H9 (cell line): Measurements from ENCODE around the gene ZNF415. TPM values are rescaled to one million over a fixed set of nuclear protein-coding genes. Genes with fewer than 3 reads are reported as not detected.

Experiments used
- DNase-seq: peaks from one replicate; pipeline ENCODE4 v3.0.0-alpha.2; 2017
- H2AFZ ChIP-seq: one replicate; pipeline ENCODE4 v1.6.1; 2013; ENCODE audit warnings: mild to moderate bottlenecking, low read length, control low read depth, moderate library complexity
- H2AK5ac ChIP-seq: 2 replicates; pipeline ENCODE4 v1.6.1; 2013; ENCODE audit warnings: low read length, control low read depth, mixed read lengths; ENCODE audit not compliant: insufficient read length
- H2BK120ac ChIP-seq: one replicate; pipeline ENCODE4 v1.6.1; 2013; ENCODE audit warnings: low read depth, mild to moderate bottlenecking, low read length, control low read depth, inconsistent platforms; ENCODE audit not compliant: poor library complexity, severe bottlenecking
- H2BK12ac ChIP-seq: 2 replicates; pipeline ENCODE4 v1.6.1; 2013; ENCODE audit warnings: low read length, control low read depth, mixed read lengths, low read depth; ENCODE audit not compliant: insufficient read length
- H2BK15ac ChIP-seq: 2 replicates; pipeline ENCODE4 v1.6.1; 2013; ENCODE audit warnings: low read depth, low read length, control low read depth
- H2BK20ac ChIP-seq: one replicate; pipeline ENCODE4 v1.6.1; 2013; ENCODE audit warnings: low read depth, mild to moderate bottlenecking, low read length, control low read depth, inconsistent platforms; ENCODE audit not compliant: poor library complexity, severe bottlenecking
- H2BK5ac ChIP-seq: 2 replicates; pipeline ENCODE4 v1.6.1; 2013; ENCODE audit warnings: low read length, control low read depth, mixed read lengths; ENCODE audit not compliant: insufficient read length
- H3K14ac ChIP-seq: 2 replicates; pipeline ENCODE4 v1.6.1; 2013; ENCODE audit warnings: low read length, control low read depth; ENCODE audit not compliant: insufficient read depth
- H3K18ac ChIP-seq: 2 replicates; pipeline ENCODE4 v1.6.1; 2013; ENCODE audit warnings: low read depth, mild to moderate bottlenecking, mixed read lengths, low read length, control low read depth; ENCODE audit not compliant: insufficient read length
- H3K23ac ChIP-seq: 2 replicates; pipeline ENCODE4 v1.6.1; 2013; ENCODE audit warnings: low read length, control low read depth, mixed read lengths, low read depth; ENCODE audit not compliant: insufficient read length
- H3K23me2 ChIP-seq: 2 replicates; pipeline ENCODE4 v1.6.1; 2013; ENCODE audit warnings: low read depth, mild to moderate bottlenecking, mixed read lengths, low read length, control low read depth; ENCODE audit not compliant: insufficient read length, poor library complexity, severe bottlenecking
- H3K27ac ChIP-seq: 2 replicates; pipeline ENCODE4 v1.5.1; 2013; ENCODE audit warnings: low read length, control low read depth, mixed read lengths, low read depth; ENCODE audit not compliant: insufficient read length
- H3K27me3 ChIP-seq: 2 replicates; pipeline ENCODE4 v1.6.1; 2013; ENCODE audit warnings: low read length, control low read depth, inconsistent platforms; ENCODE audit not compliant: insufficient read depth
- H3K4ac ChIP-seq: 2 replicates; pipeline ENCODE4 v1.6.1; 2013; ENCODE audit warnings: low read depth, mild to moderate bottlenecking, control low read depth, inconsistent platforms, low read length, moderate library complexity
- H3K4me1 ChIP-seq: 2 replicates; pipeline ENCODE4 v1.6.1; 2013; ENCODE audit warnings: low read length, control low read depth, inconsistent platforms; ENCODE audit not compliant: insufficient read depth
- H3K4me2 ChIP-seq: 2 replicates; pipeline ENCODE4 v1.6.1; 2013; ENCODE audit warnings: low read length, control low read depth, mixed read lengths; ENCODE audit not compliant: insufficient read length, insufficient read depth
- H3K56ac ChIP-seq: 2 replicates; pipeline ENCODE4 v1.6.1; 2013; ENCODE audit warnings: low read depth, mild to moderate bottlenecking, mixed read lengths, low read length, control low read depth; ENCODE audit not compliant: insufficient read length
- H3K79me1 ChIP-seq: 2 replicates; pipeline ENCODE4 v1.6.1; 2013; ENCODE audit warnings: low read depth, mild to moderate bottlenecking, moderate library complexity, low read length, control low read depth, inconsistent platforms; ENCODE audit not compliant: insufficient read depth, poor library complexity, severe bottlenecking
- H3K79me2 ChIP-seq: 2 replicates; pipeline ENCODE4 v1.6.1; 2013; ENCODE audit warnings: low read length, control low read depth, inconsistent platforms; ENCODE audit not compliant: insufficient read depth
- H3K9ac ChIP-seq: 2 replicates; pipeline ENCODE4 v1.6.1; 2013; ENCODE audit warnings: low read length, control low read depth, mixed read lengths; ENCODE audit not compliant: insufficient read length; ENCODE audit errors: extremely low read depth
- H3K9me3 ChIP-seq: one replicate; pipeline ENCODE4 v1.6.1; 2013; ENCODE audit warnings: low read depth, low read length, inconsistent platforms; ENCODE audit not compliant: control insufficient read depth
- H3T11ph ChIP-seq: one replicate; pipeline ENCODE4 v1.6.1; 2013; ENCODE audit warnings: mild to moderate bottlenecking, low read length, control low read depth, inconsistent platforms
- H4K20me1 ChIP-seq: one replicate; pipeline ENCODE4 v1.6.1; 2013; ENCODE audit not compliant: control insufficient read depth, insufficient read length, insufficient read depth
- H4K5ac ChIP-seq: 2 replicates; pipeline ENCODE4 v1.6.1; 2013; ENCODE audit warnings: low read depth, mild to moderate bottlenecking, mixed read lengths, low read length, control low read depth; ENCODE audit not compliant: insufficient read length
- H4K8ac ChIP-seq: replicated peaks from 2 replicates; pipeline ENCODE4 v1.6.1; 2013; ENCODE audit warnings: low read length, control low read depth, mixed read lengths, low read depth; ENCODE audit not compliant: insufficient read length
- H4K91ac ChIP-seq: 2 replicates; pipeline ENCODE4 v1.6.1; 2013; ENCODE audit warnings: low read depth, mild to moderate bottlenecking, moderate library complexity, mixed read lengths, low read length, control low read depth; ENCODE audit not compliant: insufficient read length
- H3K27ac Mint-ChIP-seq, 3 experiments: 2 replicates in 2 of 3; 3 replicates in 1 of 3; pipeline ENCODE4 v1.8.0; 2020 to 2021; ENCODE audit warnings: mixed read lengths in 3 of 3, mild to moderate bottlenecking in 1 of 3, moderate library complexity in 1 of 3
- H3K27me3 Mint-ChIP-seq: 2 replicates; pipeline ENCODE4 v1.8.0; 2021; ENCODE audit warnings: low read depth, mild to moderate bottlenecking, moderate library complexity, mixed read lengths
- H3K36me3 Mint-ChIP-seq, 3 experiments: 2 replicates in 2 of 3; 3 replicates in 1 of 3; pipeline ENCODE4 v1.8.0; 2020 to 2021; ENCODE audit warnings: low read depth in 3 of 3, mixed read lengths in 3 of 3; ENCODE audit not compliant: insufficient read depth in 1 of 3
- H3K4me1 Mint-ChIP-seq, 2 experiments: 2 replicates each; pipeline ENCODE4 v1.8.0; 2020; ENCODE audit warnings: mixed read lengths in 2 of 2
- H3K4me3 Mint-ChIP-seq, 2 experiments: 2 replicates in 1 of 2; 3 replicates in 1 of 2; pipeline ENCODE4 v1.8.0; 2020 to 2021; ENCODE audit warnings: mild to moderate bottlenecking in 2 of 2, mixed read lengths in 2 of 2, moderate library complexity in 1 of 2
- H3K9me3 Mint-ChIP-seq, 2 experiments: 2 replicates in 1 of 2; 3 replicates in 1 of 2; pipeline ENCODE4 v1.8.0; 2020; ENCODE audit warnings: mild to moderate bottlenecking in 2 of 2, mixed read lengths in 2 of 2, moderate library complexity in 1 of 2
- WGBS: extraction: QIAGEN DNeasy Blood & Tissue Kit; methylation state at CpG from one replicate; pipeline ENCODE4 v1.1.7; 2013; ENCODE audit warnings: missing lambda C conversion rate, low lambda C conversion rate, mixed read lengths; ENCODE audit not compliant: insufficient read length; ENCODE audit errors: extremely low coverage; 5-methylcytosine and 5-hydroxymethylcytosine counted together
- total RNA-seq: library from RNA; stranded (reverse); gene quantifications from 2 replicates; pipeline ENCODE4 v1.2.1, GENCODE V29; 2021
- TF ChIP-seq, protein P1 (sequence below): fragments of 200-600 bp; sonication (generic); conservative IDR thresholded peaks from 3 replicates; pipeline ENCODE4 v1.8.0; 2021; ENCODE audit warnings: antibody characterized with exemption, mild to moderate bottlenecking

Gene ZNF415
- total RNA-seq, 1 experiment from 2014 or later, result 12.3 TPM

DNA sequence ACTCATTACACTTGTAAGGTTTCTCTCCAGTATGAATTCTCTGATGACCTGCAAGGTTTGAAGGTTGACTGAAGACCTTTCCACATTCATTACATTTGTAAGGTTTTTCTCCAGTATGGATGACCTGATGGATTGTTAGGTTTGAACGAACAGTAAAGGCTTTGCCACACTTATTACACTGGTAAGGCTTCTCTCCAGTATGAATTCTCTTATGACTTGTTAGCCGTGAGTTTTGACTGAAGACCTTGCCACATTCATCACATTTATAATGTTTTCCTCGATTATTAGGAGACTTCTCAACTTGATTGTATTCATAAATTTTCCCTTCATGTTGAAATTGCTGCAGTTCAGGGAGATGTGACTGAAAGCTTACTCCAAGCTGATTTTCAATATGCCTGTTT, 33.0 kb upstream of the ZNF415 start:
- H4K91ac ChIP-seq, result no peak overlapping the region
- no peak overlapping the region for H2AK5ac ChIP-seq
- H3K18ac ChIP-seq, result no peak overlapping the region
- H3K79me1 ChIP-seq, result no peaks in the 10 kb centered on the region
- Mint-ChIP-seq H3K27ac (no peak overlapping the region), H3K36me3 (peaks cover 21 to 40% (median 29%) of the 10 kb centered on the region in 3 experiments), H3K4me3 (no peak overlapping the region), H3K27me3 (peaks cover 6% of the 10 kb centered on the region), H3K9me3 (peaks cover 69 to 72% of the 10 kb centered on the region in 2 experiments), H3K4me1 (no peaks in the 10 kb centered on the region)
- peaks cover 25% of the 10 kb centered on the region for H3K9me3 ChIP-seq
- H2AFZ ChIP-seq, result no peak overlapping the region
- no peak overlapping the region for H3T11ph ChIP-seq
- H2BK20ac ChIP-seq, result no peak overlapping the region
- H3K4ac ChIP-seq, result no peak overlapping the region
- no peak overlapping the region for H2BK5ac ChIP-seq
- no peak overlapping the region for H3K9ac ChIP-seq
- H2BK12ac ChIP-seq, result no peak overlapping the region
- H3K27ac ChIP-seq, result no peak overlapping the region
- no peaks in the 10 kb centered on the region for H3K27me3 ChIP-seq
- no CpG with 5 or more reads among the region's 3 CpGs for WGBS
- no peak overlapping the region for H2BK120ac ChIP-seq
- no peaks in the 10 kb centered on the region for H3K23me2 ChIP-seq
- no peak overlapping the region for H3K14ac ChIP-seq
- no peak overlapping the region for H4K8ac ChIP-seq
- no peaks in the 10 kb centered on the region for H3K79me2 ChIP-seq
- H3K4me1 ChIP-seq, result no peaks in the 10 kb centered on the region
- H4K5ac ChIP-seq, result no peak overlapping the region
- TF ChIP-seq, protein P1, sequence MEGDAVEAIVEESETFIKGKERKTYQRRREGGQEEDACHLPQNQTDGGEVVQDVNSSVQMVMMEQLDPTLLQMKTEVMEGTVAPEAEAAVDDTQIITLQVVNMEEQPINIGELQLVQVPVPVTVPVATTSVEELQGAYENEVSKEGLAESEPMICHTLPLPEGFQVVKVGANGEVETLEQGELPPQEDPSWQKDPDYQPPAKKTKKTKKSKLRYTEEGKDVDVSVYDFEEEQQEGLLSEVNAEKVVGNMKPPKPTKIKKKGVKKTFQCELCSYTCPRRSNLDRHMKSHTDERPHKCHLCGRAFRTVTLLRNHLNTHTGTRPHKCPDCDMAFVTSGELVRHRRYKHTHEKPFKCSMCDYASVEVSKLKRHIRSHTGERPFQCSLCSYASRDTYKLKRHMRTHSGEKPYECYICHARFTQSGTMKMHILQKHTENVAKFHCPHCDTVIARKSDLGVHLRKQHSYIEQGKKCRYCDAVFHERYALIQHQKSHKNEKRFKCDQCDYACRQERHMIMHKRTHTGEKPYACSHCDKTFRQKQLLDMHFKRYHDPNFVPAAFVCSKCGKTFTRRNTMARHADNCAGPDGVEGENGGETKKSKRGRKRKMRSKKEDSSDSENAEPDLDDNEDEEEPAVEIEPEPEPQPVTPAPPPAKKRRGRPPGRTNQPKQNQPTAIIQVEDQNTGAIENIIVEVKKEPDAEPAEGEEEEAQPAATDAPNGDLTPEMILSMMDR, result no peak
- no peak overlapping the region for H3K56ac ChIP-seq
- no peak overlapping the region for H3K4me2 ChIP-seq
- H4K20me1 ChIP-seq, result no peaks in the 10 kb centered on the region
- no peak for DNase-seq
- no peak overlapping the region for H3K23ac ChIP-seq
- no peak overlapping the region for H2BK15ac ChIP-seq
